ENCODE results near the gene EPYC. TPM values are rescaled to one million over a fixed set of nuclear protein-coding genes. Genes with fewer than 3 reads are reported as not detected.

The EPYC gene
- total RNA-seq, 1 donor from 2014 or later, result not detected

DNA sequence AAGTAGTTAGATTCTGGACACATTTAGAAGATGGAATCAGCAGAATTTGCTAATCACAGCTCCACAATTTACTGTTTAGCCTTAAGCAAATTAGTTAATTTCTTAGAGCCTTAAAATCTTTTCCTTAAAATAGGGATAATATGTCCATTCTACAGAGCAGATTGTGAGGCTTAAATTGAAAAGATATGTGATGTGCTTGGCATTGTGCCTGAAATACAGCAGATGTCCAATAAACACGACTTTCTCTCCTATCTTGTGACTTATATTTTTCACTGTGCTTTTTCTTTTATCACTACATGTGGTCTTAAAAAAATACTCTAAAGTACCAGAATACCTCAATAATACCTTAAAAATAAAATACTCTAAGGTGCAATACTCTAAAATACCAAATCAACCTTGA lies 80.4 kb downstream of the EPYC start:
- H3K27me3 Mint-ChIP-seq (ENCODE audit: low read depth), result no peaks in the 10 kb centered on the region
- H3K36me3 Mint-ChIP-seq (ENCODE audit: low read depth), result peaks cover 5% of the 10 kb centered on the region
- TF ChIP-seq, protein P1, sequence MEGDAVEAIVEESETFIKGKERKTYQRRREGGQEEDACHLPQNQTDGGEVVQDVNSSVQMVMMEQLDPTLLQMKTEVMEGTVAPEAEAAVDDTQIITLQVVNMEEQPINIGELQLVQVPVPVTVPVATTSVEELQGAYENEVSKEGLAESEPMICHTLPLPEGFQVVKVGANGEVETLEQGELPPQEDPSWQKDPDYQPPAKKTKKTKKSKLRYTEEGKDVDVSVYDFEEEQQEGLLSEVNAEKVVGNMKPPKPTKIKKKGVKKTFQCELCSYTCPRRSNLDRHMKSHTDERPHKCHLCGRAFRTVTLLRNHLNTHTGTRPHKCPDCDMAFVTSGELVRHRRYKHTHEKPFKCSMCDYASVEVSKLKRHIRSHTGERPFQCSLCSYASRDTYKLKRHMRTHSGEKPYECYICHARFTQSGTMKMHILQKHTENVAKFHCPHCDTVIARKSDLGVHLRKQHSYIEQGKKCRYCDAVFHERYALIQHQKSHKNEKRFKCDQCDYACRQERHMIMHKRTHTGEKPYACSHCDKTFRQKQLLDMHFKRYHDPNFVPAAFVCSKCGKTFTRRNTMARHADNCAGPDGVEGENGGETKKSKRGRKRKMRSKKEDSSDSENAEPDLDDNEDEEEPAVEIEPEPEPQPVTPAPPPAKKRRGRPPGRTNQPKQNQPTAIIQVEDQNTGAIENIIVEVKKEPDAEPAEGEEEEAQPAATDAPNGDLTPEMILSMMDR (conservative IDR thresholded peaks at IDR 0.05), result no peak
- H3K9me3 Mint-ChIP-seq, result peaks cover 9% of the 10 kb centered on the region
- no peak overlapping the region for H3K27ac Mint-ChIP-seq (ENCODE audit: unreplicated experiment)
- H3K4me3 Mint-ChIP-seq, result no peak overlapping the region
- no peak for DNase-seq (ENCODE audit: low read depth, low spot score)
- no peaks in the 10 kb centered on the region for H3K4me1 Mint-ChIP-seq

DNA sequence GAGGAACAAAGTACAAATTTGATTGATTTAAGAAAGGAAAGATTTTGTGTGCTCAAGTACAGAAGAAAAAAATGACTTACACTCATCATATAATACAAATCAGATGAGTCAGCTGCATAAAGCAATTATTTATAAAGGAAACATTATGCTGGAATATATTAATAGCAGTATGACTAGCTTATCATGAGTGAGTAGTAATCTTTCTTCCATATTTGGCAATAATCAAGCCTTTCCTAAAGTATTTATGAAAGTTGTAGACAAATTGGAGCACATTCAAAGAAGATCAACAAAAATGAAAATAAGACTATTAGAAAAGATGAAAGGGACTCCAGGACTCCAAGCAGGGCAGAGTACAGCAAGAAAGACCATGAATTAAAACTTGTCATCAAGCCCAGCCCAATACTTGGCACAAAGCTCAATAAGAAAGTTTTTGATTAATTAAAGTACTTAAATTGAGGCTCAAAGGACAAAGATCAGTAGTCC lies 82.6 kb downstream of the EPYC start:
- no peaks in the 10 kb centered on the region for H3K4me1 Mint-ChIP-seq
- no peaks in the 10 kb centered on the region for H3K9me3 Mint-ChIP-seq
- no peaks in the 10 kb centered on the region for H3K27me3 Mint-ChIP-seq (ENCODE audit: low read depth)
- no peaks in the 10 kb centered on the region for H3K36me3 Mint-ChIP-seq (ENCODE audit: low read depth)
- H3K4me3 Mint-ChIP-seq, result no peak overlapping the region
- no peak overlapping the region for H3K27ac Mint-ChIP-seq (ENCODE audit: unreplicated experiment)
- no peak for DNase-seq (ENCODE audit: low read depth, low spot score)
- TF ChIP-seq, protein P1 (conservative IDR thresholded peaks at IDR 0.05), result no peak

DNA sequence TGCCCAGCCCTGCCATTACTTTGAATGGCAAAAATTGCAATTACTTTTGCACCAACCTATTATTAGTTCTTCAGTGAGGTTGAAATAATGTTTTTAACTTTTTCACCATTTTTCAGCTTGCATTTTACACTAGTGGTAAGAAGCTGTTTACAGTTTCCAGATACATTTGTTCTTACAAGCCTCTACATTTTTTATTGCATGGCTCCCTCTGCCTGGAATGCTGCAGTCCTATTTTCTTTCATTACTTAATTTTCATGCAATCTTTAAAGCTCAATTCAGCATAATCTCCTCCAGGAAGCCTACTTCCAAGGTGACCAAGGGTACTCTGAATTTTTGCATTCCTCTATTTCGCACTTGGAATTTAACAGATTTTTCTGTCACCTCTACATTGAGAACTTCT lies 83.2 kb downstream of the EPYC start:
- TF ChIP-seq, protein P1 (conservative IDR thresholded peaks at IDR 0.05), result no peak
- Mint-ChIP-seq H3K9me3 (no peaks in the 10 kb centered on the region), H3K4me1 (no peaks in the 10 kb centered on the region), H3K36me3 (ENCODE audit: low read depth) (no peaks in the 10 kb centered on the region), H3K4me3 (no peak overlapping the region), H3K27me3 (ENCODE audit: low read depth) (no peaks in the 10 kb centered on the region), H3K27ac (ENCODE audit: unreplicated experiment) (no peak overlapping the region)
- DNase-seq (ENCODE audit: low read depth, low spot score), result no peak

DNA sequence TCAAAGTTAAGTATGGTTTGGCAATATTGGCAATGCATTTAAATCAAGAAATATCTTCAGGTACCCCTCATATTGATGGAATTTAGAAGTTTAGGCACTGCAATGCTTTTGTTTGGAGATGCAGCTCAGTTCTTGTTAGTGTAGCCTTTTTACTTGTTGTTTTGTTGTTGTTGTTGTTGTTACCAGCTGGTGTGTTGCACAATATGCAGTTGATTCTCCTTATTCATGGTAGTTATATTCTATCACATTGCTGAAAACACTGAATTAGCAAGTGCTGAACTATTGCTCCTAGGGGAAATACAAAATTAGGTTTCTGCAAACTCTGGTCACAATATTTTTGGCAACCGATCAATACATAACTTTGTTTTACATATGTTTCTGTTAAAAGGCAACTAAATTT lies 84.5 kb downstream of the EPYC start:
- TF ChIP-seq, protein P1 (conservative IDR thresholded peaks at IDR 0.05), result no peak
- Mint-ChIP-seq H3K36me3 (ENCODE audit: low read depth) (no peaks in the 10 kb centered on the region), H3K4me1 (peaks cover 3% of the 10 kb centered on the region), H3K27ac (ENCODE audit: unreplicated experiment) (no peak overlapping the region), H3K4me3 (no peak overlapping the region), H3K27me3 (ENCODE audit: low read depth) (no peaks in the 10 kb centered on the region), H3K9me3 (no peaks in the 10 kb centered on the region)
- DNase-seq (ENCODE audit: low read depth, low spot score), result no peak

DNA sequence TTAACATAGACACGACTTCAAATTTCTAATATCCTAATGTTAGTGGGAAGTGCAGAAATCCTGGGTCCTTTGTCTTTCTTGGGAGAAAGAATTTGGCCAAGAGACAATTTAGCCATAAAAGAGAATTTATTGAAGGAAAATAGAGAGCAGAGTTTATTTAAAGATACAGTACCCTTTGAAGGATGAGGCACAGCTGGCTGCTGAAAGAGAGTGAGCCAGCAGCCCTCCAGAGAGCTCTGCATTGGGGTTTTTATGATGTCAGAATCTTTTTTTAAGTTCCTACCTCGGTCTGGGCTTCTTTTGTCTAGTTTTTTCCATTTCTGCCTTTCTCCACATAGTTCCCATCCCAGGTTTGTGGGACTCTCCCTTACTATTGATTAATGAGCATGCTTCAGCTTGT lies 87.3 kb downstream of the EPYC start:
- peaks cover 3% of the 10 kb centered on the region for H3K4me1 Mint-ChIP-seq
- H3K9me3 Mint-ChIP-seq, result peaks cover 4% of the 10 kb centered on the region
- no peak overlapping the region for H3K4me3 Mint-ChIP-seq
- no peak overlapping the region for H3K27ac Mint-ChIP-seq (ENCODE audit: unreplicated experiment)
- H3K36me3 Mint-ChIP-seq (ENCODE audit: low read depth), result no peaks in the 10 kb centered on the region
- TF ChIP-seq, protein P1 (conservative IDR thresholded peaks at IDR 0.05), result no peak
- no peak for DNase-seq (ENCODE audit: low read depth, low spot score)
- H3K27me3 Mint-ChIP-seq (ENCODE audit: low read depth), result no peaks in the 10 kb centered on the region

DNA sequence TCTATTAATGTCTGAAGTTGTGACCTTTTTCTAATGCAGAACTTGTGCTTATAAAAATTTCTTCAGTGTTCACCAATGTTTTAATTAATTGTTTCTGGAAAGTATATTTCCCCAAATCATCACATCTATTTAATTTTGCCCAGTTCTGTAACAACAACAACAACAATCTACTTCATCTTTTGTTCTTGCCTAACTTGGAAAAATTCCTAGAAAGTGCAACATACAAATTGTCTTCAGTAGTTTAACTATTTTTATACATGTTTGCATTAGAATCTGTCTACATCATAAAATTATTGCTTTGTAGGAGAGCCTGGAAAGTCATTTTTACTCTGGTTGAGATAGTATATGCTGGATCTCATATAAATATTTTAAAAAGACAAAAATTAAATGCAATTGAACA lies 88.3 kb downstream of the EPYC start:
- no peak overlapping the region for H3K4me3 Mint-ChIP-seq
- no peak for DNase-seq (ENCODE audit: low read depth, low spot score)
- H3K27ac Mint-ChIP-seq (ENCODE audit: unreplicated experiment), result no peak overlapping the region
- peaks cover 3% of the 10 kb centered on the region for H3K4me1 Mint-ChIP-seq
- H3K27me3 Mint-ChIP-seq (ENCODE audit: low read depth), result no peaks in the 10 kb centered on the region
- peaks cover 4% of the 10 kb centered on the region for H3K9me3 Mint-ChIP-seq
- TF ChIP-seq, protein P1 (conservative IDR thresholded peaks at IDR 0.05), result no peak
- H3K36me3 Mint-ChIP-seq (ENCODE audit: low read depth), result no peaks in the 10 kb centered on the region
